ENCODE measurements around the gene FOXL1.

Gene FOXL1

GRCh38 chr16:86578061-86578599, at the start of gene FOXL1:
Gene FOXL1 (plus strand): TSS chr16:86578549. CDS start chr16:86578724, 175 bp downstream.
- H3K27ac ChIP-seq: no peak within 1 kb of the TSS
- TF ChIP-seq CTCF (conservative IDR thresholded peaks at IDR 0.05): no peak

GRCh38 chr16:86529160-86529559, 49.2 kb upstream of the FOXL1 start:
- no peak overlapping the region for H3K27ac ChIP-seq
- TF ChIP-seq CTCF (conservative IDR thresholded peaks at IDR 0.05): no peak

- H3K27ac ChIP-seq: no peak overlapping the region
- no peak for TF ChIP-seq CTCF (conservative IDR thresholded peaks at IDR 0.05)
Measured at GRCh38 chr16:86530251-86531190, 47.8 kb upstream of the FOXL1 start.

GRCh38 chr16:86531191-86531545, 47.2 kb upstream of the FOXL1 start:
- TF ChIP-seq CTCF (conservative IDR thresholded peaks at IDR 0.05): no peak
- no peak overlapping the region for H3K27ac ChIP-seq

GRCh38 chr16:86531641-86532525, 46.5 kb upstream of the FOXL1 start:
- no peak overlapping the region for H3K27ac ChIP-seq
- no peak for TF ChIP-seq CTCF (conservative IDR thresholded peaks at IDR 0.05)

- H3K27ac ChIP-seq: no peak overlapping the region
- TF ChIP-seq CTCF (conservative IDR thresholded peaks at IDR 0.05): no peak
Measured at GRCh38 chr16:86532526-86532815, 45.9 kb upstream of the FOXL1 start.

- no peak for TF ChIP-seq CTCF (conservative IDR thresholded peaks at IDR 0.05)
- H3K27ac ChIP-seq: no peak overlapping the region
Measured at GRCh38 chr16:86533076-86533475, 45.3 kb upstream of the FOXL1 start.

All from VCaP (cell line).